SK-N-SH treated with all-trans-retinoic acid at 6 μM for 48 hours (cell line): ENCODE results near the gene L3HYPDH.

Experiments
- ATAC-seq: fragments of 200-7000 bp; cut with Tn5 transposase; 3 replicates; pipeline ENCODE4 v1.9.1; 2020; ENCODE audit warnings: mild to moderate bottlenecking, moderate library complexity
- ARNTL ChIP-seq: fragments of 450-650 bp; formaldehyde crosslinking; IDR thresholded peaks from 2 replicates; pipeline ENCODE4 v1.5.0; 2020; ENCODE audit warnings: low read depth, mild to moderate bottlenecking, moderate library complexity, borderline replicate concordance
- BACH2 ChIP-seq: fragments of 250-450 bp; sonication (Bioruptor Pico); IDR thresholded peaks from 2 replicates; pipeline ENCODE4 v1.9.0; 2021; ENCODE audit warnings: mild to moderate bottlenecking, borderline replicate concordance
- CSDC2 ChIP-seq: fragments of 250-450 bp; sonication (Bioruptor Pico); IDR thresholded peaks from 2 replicates; pipeline ENCODE4 v1.5.0; 2020; ENCODE audit warnings: mild to moderate bottlenecking, moderate library complexity
- ESRRG ChIP-seq: fragments of 250-450 bp; sonication (Bioruptor Pico); IDR thresholded peaks from 2 replicates; pipeline ENCODE4 v1.6.1; 2021; ENCODE audit warnings: mild to moderate bottlenecking
- GLIS3 ChIP-seq: fragments of 250-450 bp; sonication (Bioruptor Pico); IDR thresholded peaks from 2 replicates; pipeline ENCODE4 v1.5.0; 2020; ENCODE audit warnings: mild to moderate bottlenecking, moderate library complexity
- ISL1 ChIP-seq: fragments of 250-450 bp; sonication (Bioruptor Pico); IDR thresholded peaks from 2 replicates; pipeline ENCODE4 v2.1.2; 2022; ENCODE audit warnings: mild to moderate bottlenecking, moderate library complexity
- OSR1 ChIP-seq: fragments of 250-450 bp; sonication (Bioruptor Pico); IDR thresholded peaks from 2 replicates; pipeline ENCODE4 v1.8.0; 2022; ENCODE audit warnings: moderate library complexity, mild to moderate bottlenecking, inconsistent platforms
- POU6F1 ChIP-seq: fragments of 250-450 bp; sonication (Bioruptor Pico); IDR thresholded peaks from 2 replicates; pipeline ENCODE4 v1.8.0; 2021; ENCODE audit warnings: low read depth, mild to moderate bottlenecking, moderate library complexity, borderline replicate concordance
- PPARA ChIP-seq: fragments of 250-450 bp; sonication (Bioruptor Pico); IDR thresholded peaks from 2 replicates; pipeline ENCODE4 v1.5.0; 2020; ENCODE audit warnings: mild to moderate bottlenecking, borderline replicate concordance
- RARB ChIP-seq: fragments of 250-450 bp; sonication (Bioruptor Pico); IDR thresholded peaks from 2 replicates; pipeline ENCODE4 v1.8.0; 2021; ENCODE audit warnings: mild to moderate bottlenecking, moderate library complexity
- SNAI2 ChIP-seq: fragments of 250-450 bp; sonication (Bioruptor Pico); IDR thresholded peaks from 2 replicates; pipeline ENCODE4 v1.5.0; 2020; ENCODE audit warnings: mild to moderate bottlenecking, moderate library complexity
- TCF4 ChIP-seq: fragments of 250-450 bp; sonication (Bioruptor Pico); IDR thresholded peaks from 2 replicates; pipeline ENCODE4 v1.8.0; 2021; ENCODE audit warnings: mild to moderate bottlenecking, moderate library complexity, borderline replicate concordance
- TOX ChIP-seq: fragments of 250-450 bp; sonication (Bioruptor Pico); IDR thresholded peaks from 2 replicates; pipeline ENCODE4 v1.8.0; 2021; ENCODE audit warnings: mild to moderate bottlenecking, moderate library complexity, borderline replicate concordance
- ZFP3 ChIP-seq: fragments of 250-450 bp; sonication (Bioruptor Pico); IDR thresholded peaks from 2 replicates; pipeline ENCODE4 v1.5.0; 2020; ENCODE audit warnings: mild to moderate bottlenecking, moderate library complexity
- ZFP30 ChIP-seq: fragments of 450-650 bp; formaldehyde crosslinking; IDR thresholded peaks from 2 replicates; pipeline ENCODE4 v1.5.0; 2022; ENCODE audit warnings: mild to moderate bottlenecking, moderate library complexity
- ZNF565 ChIP-seq: fragments of 450-650 bp; formaldehyde crosslinking; conservative IDR thresholded peaks from 2 replicates; pipeline ENCODE4 v1.5.0; 2020; ENCODE audit warnings: low read depth, mild to moderate bottlenecking, moderate library complexity
- ZNF70 ChIP-seq: fragments of 450-650 bp; formaldehyde crosslinking; IDR thresholded peaks from 2 replicates; pipeline ENCODE4 v1.5.0; 2020; ENCODE audit warnings: mild to moderate bottlenecking, moderate library complexity
- ZNF8 ChIP-seq: fragments of 450-650 bp; formaldehyde crosslinking; IDR thresholded peaks from 2 replicates; pipeline ENCODE4 v1.5.0; 2020; ENCODE audit warnings: mild to moderate bottlenecking, moderate library complexity
- TF ChIP-seq, protein P1 (sequence below): fragments of 250-450 bp; sonication (Bioruptor Pico); IDR thresholded peaks from 2 replicates; pipeline ENCODE4 v1.8.0; 2020; ENCODE audit warnings: mild to moderate bottlenecking, moderate library complexity, borderline replicate concordance
- TF ChIP-seq, protein P2 (sequence below): fragments of 250-450 bp; sonication (Bioruptor Pico); IDR thresholded peaks from 2 replicates; pipeline ENCODE4 v1.5.1; 2021; ENCODE audit warnings: mild to moderate bottlenecking, moderate library complexity
- TF ChIP-seq, protein P3 (sequence below): fragments of 250-450 bp; sonication (Bioruptor Pico); IDR thresholded peaks from 2 replicates; pipeline ENCODE4 v1.5.0; 2020; ENCODE audit warnings: mild to moderate bottlenecking, moderate library complexity

L3HYPDH gene

GRCh38 chr14:59478540-59478939 lies 5.7 kb downstream of the L3HYPDH start:
- no peak for ATAC-seq
- TF ChIP-seq CSDC2 (CRISPR knock-in tag) (no peak), ZNF565 (CRISPR knock-in tag) (no peak), ZFP3 (CRISPR knock-in tag) (no peak), RARB (CRISPR knock-in tag) (no peak), GLIS3 (CRISPR knock-in tag) (no peak), ESRRG (no peak), ZNF8 (CRISPR knock-in tag) (no peak), TOX (CRISPR knock-in tag) (no peak), SNAI2 (CRISPR knock-in tag) (no peak), ZNF70 (CRISPR knock-in tag) (no peak)
- TF ChIP-seq, protein P1, sequence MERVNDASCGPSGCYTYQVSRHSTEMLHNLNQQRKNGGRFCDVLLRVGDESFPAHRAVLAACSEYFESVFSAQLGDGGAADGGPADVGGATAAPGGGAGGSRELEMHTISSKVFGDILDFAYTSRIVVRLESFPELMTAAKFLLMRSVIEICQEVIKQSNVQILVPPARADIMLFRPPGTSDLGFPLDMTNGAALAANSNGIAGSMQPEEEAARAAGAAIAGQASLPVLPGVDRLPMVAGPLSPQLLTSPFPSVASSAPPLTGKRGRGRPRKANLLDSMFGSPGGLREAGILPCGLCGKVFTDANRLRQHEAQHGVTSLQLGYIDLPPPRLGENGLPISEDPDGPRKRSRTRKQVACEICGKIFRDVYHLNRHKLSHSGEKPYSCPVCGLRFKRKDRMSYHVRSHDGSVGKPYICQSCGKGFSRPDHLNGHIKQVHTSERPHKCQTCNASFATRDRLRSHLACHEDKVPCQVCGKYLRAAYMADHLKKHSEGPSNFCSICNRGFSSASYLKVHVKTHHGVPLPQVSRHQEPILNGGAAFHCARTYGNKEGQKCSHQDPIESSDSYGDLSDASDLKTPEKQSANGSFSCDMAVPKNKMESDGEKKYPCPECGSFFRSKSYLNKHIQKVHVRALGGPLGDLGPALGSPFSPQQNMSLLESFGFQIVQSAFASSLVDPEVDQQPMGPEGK = no peak
- TF ChIP-seq, protein P2, sequence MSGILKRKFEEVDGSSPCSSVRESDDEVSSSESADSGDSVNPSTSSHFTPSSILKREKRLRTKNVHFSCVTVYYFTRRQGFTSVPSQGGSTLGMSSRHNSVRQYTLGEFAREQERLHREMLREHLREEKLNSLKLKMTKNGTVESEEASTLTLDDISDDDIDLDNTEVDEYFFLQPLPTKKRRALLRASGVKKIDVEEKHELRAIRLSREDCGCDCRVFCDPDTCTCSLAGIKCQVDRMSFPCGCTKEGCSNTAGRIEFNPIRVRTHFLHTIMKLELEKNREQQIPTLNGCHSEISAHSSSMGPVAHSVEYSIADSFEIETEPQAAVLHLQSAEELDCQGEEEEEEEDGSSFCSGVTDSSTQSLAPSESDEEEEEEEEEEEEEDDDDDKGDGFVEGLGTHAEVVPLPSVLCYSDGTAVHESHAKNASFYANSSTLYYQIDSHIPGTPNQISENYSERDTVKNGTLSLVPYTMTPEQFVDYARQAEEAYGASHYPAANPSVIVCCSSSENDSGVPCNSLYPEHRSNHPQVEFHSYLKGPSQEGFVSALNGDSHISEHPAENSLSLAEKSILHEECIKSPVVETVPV (CRISPR knock-in tag) = no peak
- TF ChIP-seq, protein P3, sequence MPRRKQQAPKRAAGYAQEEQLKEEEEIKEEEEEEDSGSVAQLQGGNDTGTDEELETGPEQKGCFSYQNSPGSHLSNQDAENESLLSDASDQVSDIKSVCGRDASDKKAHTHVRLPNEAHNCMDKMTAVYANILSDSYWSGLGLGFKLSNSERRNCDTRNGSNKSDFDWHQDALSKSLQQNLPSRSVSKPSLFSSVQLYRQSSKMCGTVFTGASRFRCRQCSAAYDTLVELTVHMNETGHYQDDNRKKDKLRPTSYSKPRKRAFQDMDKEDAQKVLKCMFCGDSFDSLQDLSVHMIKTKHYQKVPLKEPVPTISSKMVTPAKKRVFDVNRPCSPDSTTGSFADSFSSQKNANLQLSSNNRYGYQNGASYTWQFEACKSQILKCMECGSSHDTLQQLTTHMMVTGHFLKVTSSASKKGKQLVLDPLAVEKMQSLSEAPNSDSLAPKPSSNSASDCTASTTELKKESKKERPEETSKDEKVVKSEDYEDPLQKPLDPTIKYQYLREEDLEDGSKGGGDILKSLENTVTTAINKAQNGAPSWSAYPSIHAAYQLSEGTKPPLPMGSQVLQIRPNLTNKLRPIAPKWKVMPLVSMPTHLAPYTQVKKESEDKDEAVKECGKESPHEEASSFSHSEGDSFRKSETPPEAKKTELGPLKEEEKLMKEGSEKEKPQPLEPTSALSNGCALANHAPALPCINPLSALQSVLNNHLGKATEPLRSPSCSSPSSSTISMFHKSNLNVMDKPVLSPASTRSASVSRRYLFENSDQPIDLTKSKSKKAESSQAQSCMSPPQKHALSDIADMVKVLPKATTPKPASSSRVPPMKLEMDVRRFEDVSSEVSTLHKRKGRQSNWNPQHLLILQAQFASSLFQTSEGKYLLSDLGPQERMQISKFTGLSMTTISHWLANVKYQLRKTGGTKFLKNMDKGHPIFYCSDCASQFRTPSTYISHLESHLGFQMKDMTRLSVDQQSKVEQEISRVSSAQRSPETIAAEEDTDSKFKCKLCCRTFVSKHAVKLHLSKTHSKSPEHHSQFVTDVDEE = no peak

DNA sequence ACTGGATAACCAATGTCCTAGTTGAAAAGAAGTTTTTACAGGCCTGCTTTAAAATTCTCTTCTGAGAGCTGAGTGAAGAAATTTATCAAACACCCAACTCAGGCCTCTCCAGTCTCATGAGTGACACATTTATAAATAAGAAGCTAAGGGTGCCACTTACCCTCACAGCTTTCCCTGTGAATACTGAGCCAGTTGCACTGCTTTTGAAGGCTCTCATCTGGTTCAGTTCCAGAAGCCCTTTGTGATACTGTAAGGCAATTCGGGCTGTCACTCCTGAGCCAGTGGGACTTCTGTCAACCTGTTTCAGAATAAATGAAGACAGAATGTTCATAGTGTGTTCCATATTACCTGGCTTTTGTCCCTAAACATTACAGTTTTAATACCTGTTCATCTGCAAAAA lies 8.5 kb downstream of the L3HYPDH start:
- no peak for TF ChIP-seq SNAI2 (CRISPR knock-in tag)
- ATAC-seq = no peak

- TF ChIP-seq ZFP3 (CRISPR knock-in tag) = no peak
- TF ChIP-seq ZFP30 (CRISPR knock-in tag) = no peak
- TF ChIP-seq OSR1 (CRISPR knock-in tag) = no peak
- TF ChIP-seq SNAI2 (CRISPR knock-in tag) = no peak
- no peak for TF ChIP-seq ZNF565 (CRISPR knock-in tag)
- no peak for TF ChIP-seq ZNF8 (CRISPR knock-in tag)
- no peak for TF ChIP-seq ESRRG
- TF ChIP-seq PPARA (CRISPR knock-in tag) = no peak
- TF ChIP-seq BACH2 (CRISPR knock-in tag) = no peak
- TF ChIP-seq POU6F1 (CRISPR knock-in tag) = no peak
- TF ChIP-seq TCF4 = no peak
- no peak for TF ChIP-seq ARNTL (CRISPR knock-in tag)
- TF ChIP-seq, protein P1 = no peak
- no peak for TF ChIP-seq ZNF70 (CRISPR knock-in tag)
- TF ChIP-seq, protein P2 (CRISPR knock-in tag) = no peak
- no peak for TF ChIP-seq ISL1 (CRISPR knock-in tag)
- no peak for TF ChIP-seq RARB (CRISPR knock-in tag)
- TF ChIP-seq, protein P3 = no peak
- no peak for TF ChIP-seq GLIS3 (CRISPR knock-in tag)
- ATAC-seq = peak; percentile 76
These were observed 10.0 kb downstream of the L3HYPDH start for GRCh38 chr14:59474172-59474571.
